Left renal pelvis (tissue), 4 donors: ENCODE data around the gene BLCAP. TPM values are rescaled to one million over a fixed set of nuclear protein-coding genes. Genes with fewer than 3 reads are reported as not detected.

ENCODE experiments used
- polyA plus RNA-seq, 4 donors: library from polyadenylated mRNA; unstranded; fragments of 120-200 nt; gene quantifications; one replicate each; pipeline ENCODE4 v1.2.1, GENCODE V29; 2013; ENCODE audit not compliant: insufficient read length in 4 of 4

The BLCAP gene
- polyA plus RNA-seq, 4 donors, result 63.7 to 95.3 (median 79.7) TPM

Other genes starting within 250 kb of the BLCAP start
- 10 to 100 TPM; 52.1 to 75.4 (median 67.1) TPM for gene MANBAL, start 238.2 kb downstream of the BLCAP start, polyA plus RNA-seq
- gene SRC, start 181.7 kb downstream of the BLCAP start, polyA plus RNA-seq, result 10 to 100 TPM; 22.3 to 77.9 (median 57.0) TPM
- gene NNAT, start 6.6 kb downstream of the BLCAP start, polyA plus RNA-seq, result 100 to 1,000 TPM in 2 of 4 donors, 10 to 100 TPM in 2; 79.3 to 124 (median 98.9) TPM
- 10 to 100 TPM; 44.3 to 50.2 (median 48.0) TPM for gene CTNNBL1, start 166.2 kb upstream of the BLCAP start, polyA plus RNA-seq